Fibroblast of pulmonary artery (primary cell): ENCODE measurements around the gene LBP.
A peak's percentile ranks its signal among the peaks of the same experiment; 100 is the strongest.
"Not testable (repeated sequence)": the region's sequence is repeated elsewhere in the genome, so short reads cannot be mapped to it uniquely, and the experiment has no call there.

ENCODE experiments used
- DNase-seq: peaks from one replicate; pipeline ENCODE4 v3.0.0-alpha.2; 2010; ENCODE audit warnings: low read depth
- H3K4me3 ChIP-seq: replicated peaks from 2 replicates; pipeline ENCODE4 v1.5.1; 2011; ENCODE audit warnings: low read depth, mild to moderate bottlenecking, control low read depth, low read length, moderate library complexity
- CTCF ChIP-seq: IDR thresholded peaks from 2 replicates; pipeline ENCODE4 v1.5.1; 2011; ENCODE audit warnings: mild to moderate bottlenecking, control low read depth, low read length, inconsistent platforms; ENCODE audit errors: missing control alignments

Gene LBP

GRCh38 chr20:38392356-38392755 lies 46.1 kb downstream of the LBP start:
- DNase-seq = no peak
- TF ChIP-seq CTCF = no peak
- H3K4me3 ChIP-seq = no peak overlapping the region

- no peak for TF ChIP-seq CTCF
- DNase-seq = no peak
- no peak overlapping the region for H3K4me3 ChIP-seq
These were observed 47.0 kb downstream of the LBP start for GRCh38 chr20:38393259-38393658.

GRCh38 chr20:38395165-38395564 lies 48.9 kb downstream of the LBP start:
- H3K4me3 ChIP-seq = no peak overlapping the region
- peak; percentile 34 for DNase-seq

GRCh38 chr20:38395751-38396395 lies 49.6 kb downstream of the LBP start:
- DNase-seq, H3K4me3 ChIP-seq: not testable (repeated sequence)

More at GRCh38 chr20:38395165-38395564, 48.9 kb downstream of the LBP start:
- TF ChIP-seq CTCF = no peak

GRCh38 chr20:38402089-38402488 lies 55.8 kb downstream of the LBP start:
- no peak for DNase-seq
- no peak for TF ChIP-seq CTCF
- H3K4me3 ChIP-seq = no peak overlapping the region

- no peak for TF ChIP-seq CTCF
- H3K4me3 ChIP-seq = no peak overlapping the region
- no peak for DNase-seq
These were observed 56.5 kb downstream of the LBP start for GRCh38 chr20:38402816-38403215.

GRCh38 chr20:38404016-38404415 lies 57.7 kb downstream of the LBP start:
- DNase-seq = no peak
- H3K4me3 ChIP-seq = no peak overlapping the region
- no peak for TF ChIP-seq CTCF

- H3K4me3 ChIP-seq = no peak overlapping the region
- no peak for TF ChIP-seq CTCF
- DNase-seq = no peak
These were observed 58.9 kb downstream of the LBP start for GRCh38 chr20:38405132-38405531.
